GM10266 (cell line): Measurements from ENCODE around the gene OR2C3.

Source experiments
- DNase-seq: peaks from one replicate; pipeline ENCODE4 v3.0.0; 2012; ENCODE audit errors: extremely low spot score
- TF ChIP-seq, protein P1 (sequence below): IDR thresholded peaks from 2 replicates; pipeline ENCODE4 v1.5.1; 2012; ENCODE audit warnings: mild to moderate bottlenecking, low read depth; ENCODE audit not compliant: control insufficient read depth, insufficient read depth; ENCODE audit errors: missing control alignments

The OR2C3 gene

DNA sequence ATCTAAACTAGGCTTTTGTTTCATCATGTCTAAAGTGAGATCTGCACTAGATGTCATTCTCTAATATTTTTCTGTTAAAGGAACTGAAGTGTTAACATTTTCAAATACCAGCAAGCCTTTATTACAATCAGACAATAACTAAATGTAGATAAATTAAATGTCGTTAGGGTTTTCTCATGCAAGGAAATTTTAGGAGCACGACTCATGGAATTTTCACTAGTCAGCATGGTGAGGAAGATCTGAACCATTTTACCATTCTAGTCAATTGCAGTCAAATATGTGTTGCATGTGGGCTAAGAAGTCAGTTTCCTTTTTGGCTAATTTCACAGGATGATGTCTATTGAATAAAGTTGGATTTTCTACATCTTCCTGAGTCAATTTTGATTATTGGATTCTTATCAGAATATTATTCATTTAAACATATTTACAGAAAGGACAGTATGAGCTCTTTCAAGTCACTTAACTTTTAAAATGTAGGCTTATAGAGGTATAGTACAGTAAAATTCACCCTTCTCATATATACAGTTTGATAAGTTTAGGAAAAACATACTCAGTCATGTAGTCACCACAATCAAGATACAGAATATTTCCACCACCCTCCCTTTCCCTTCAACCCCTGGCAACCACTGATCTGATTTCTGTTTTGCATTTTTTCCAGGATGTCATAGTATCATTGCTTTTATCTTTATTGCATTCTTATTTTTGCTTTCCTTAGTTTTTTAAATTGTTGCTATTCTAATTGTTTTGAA lies 21.9 kb upstream of the OR2C3 start:
- TF ChIP-seq, protein P1, sequence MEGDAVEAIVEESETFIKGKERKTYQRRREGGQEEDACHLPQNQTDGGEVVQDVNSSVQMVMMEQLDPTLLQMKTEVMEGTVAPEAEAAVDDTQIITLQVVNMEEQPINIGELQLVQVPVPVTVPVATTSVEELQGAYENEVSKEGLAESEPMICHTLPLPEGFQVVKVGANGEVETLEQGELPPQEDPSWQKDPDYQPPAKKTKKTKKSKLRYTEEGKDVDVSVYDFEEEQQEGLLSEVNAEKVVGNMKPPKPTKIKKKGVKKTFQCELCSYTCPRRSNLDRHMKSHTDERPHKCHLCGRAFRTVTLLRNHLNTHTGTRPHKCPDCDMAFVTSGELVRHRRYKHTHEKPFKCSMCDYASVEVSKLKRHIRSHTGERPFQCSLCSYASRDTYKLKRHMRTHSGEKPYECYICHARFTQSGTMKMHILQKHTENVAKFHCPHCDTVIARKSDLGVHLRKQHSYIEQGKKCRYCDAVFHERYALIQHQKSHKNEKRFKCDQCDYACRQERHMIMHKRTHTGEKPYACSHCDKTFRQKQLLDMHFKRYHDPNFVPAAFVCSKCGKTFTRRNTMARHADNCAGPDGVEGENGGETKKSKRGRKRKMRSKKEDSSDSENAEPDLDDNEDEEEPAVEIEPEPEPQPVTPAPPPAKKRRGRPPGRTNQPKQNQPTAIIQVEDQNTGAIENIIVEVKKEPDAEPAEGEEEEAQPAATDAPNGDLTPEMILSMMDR = no peak
- no peak for DNase-seq

DNA sequence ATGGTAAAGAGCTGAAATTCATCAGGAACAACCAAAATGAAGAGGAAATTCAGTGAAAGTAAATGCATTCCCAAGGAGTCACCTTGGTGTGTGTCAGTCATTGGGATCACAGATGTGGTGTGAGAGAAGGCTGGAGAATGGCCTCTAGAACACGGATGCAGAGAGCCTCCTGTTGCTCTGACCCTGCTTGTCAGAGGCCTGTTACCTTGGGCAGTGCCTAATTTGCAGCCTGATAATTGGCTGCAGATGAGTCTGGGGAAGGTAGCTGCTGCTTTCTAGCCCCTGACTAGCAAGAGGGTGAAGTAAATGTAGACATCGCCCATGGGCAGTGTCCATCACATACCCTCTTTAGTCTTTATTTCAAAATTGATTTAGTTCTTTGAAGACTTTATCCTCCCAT lies 16.0 kb upstream of the OR2C3 start:
- DNase-seq = no peak
- TF ChIP-seq, protein P1 = no peak

DNA sequence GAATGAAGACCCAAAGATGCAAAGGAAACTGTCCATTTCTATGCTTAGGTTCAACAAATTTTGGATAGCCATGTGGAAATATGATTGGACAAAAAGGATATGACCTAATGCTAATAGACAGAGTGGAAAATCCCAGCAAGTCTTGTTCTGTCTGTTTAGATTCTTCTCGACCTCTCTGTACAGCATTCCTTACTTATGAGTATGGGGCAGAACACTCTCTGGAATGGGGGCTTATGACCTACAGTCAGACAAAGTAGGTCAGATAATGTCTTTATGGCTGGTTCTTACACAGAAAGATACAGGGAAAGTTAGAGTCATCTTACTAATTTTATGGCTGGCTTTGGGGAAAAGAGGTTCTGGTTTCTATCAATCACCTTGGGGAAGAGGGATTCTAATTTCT lies 15.5 kb upstream of the OR2C3 start:
- TF ChIP-seq, protein P1 = no peak
- DNase-seq = no peak

DNA sequence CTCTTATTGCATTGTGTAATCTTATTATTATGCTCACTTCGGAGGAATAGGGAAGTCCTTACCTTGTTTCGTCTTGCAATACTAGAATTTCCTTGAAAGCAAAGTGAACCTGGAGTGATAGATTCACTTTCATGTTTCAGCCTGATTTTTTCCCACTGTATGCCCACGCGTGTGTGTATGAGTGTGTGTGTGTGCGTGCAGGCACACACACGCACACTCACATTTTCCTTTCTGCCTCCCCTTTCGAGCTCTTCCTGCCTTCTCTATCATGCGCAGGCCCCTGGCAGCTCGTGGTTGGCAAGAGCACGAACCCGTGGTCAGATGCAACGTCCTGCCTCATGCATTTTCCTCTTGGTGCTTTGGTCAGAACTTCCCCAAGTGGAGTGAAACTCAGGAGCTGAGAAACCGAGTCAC lies 12.5 kb upstream of the OR2C3 start, which contains the start of gene GCSAML:
TSS of gene GCSAML (plus strand) at position 366 of the 414 bp plus-strand sequence. CDS start 58 bp downstream, outside the sequence.
- no peak for DNase-seq
- TF ChIP-seq, protein P1 = no peak

DNA sequence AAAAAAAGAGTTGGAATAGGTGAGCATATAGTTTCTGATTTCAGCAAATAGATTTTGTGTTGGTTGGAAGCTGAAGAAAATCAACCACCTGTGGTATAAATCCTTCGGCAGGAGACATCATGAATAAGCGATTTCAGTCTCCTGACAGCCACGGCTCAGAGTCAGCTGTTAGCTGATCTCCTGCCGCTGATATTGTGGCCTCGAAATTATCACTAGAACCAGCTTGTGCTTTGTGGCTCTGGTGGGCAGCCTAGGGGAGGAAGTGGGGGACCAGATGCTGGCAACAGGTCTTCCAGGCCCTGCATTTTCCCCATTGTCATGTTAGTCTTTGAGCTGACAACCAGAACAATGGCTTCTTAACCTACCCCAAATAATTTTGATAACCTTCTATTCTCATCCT lies 11.9 kb upstream of the OR2C3 start:
- no peak for DNase-seq
- TF ChIP-seq, protein P1 = no peak

DNA sequence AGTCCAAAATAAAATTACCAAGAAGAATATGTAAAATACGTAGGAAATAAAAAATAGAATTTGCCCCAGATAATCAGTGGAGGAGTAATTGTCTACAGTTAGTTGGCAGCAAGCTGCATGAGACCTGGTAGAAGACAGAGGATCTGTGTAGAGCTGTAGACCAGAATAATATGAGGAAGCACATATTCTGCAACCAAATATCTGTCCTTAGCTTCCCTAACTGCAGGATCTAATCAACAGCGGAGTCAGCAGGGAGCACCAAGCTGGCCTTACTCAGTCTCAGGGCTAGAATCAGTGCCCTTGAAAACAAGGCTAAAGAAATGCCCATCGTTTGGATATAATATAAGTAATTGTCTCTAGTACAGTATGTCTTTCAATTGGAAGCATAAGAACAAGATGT lies 6.6 kb upstream of the OR2C3 start:
- no peak for DNase-seq
- TF ChIP-seq, protein P1 = no peak

DNA sequence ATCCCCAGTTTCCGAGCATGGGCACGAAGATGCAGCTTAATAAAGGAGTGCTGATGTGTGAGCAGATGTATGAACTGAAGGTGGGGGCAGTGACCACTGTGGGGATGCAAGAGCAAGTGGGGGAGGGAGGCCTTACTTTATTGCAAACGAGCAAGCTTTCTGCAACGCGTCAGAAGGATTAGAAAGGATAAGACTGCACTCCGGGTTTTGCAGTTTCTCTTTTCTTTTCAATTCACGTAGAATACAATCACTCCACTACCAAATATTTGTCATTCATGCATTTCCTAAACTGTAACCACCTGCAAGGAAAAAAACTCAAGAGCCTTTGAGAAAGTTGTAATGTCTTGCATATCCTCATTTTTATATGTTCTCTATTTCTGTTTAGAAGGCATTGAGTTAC lies 4.3 kb upstream of the OR2C3 start:
- no peak for DNase-seq
- TF ChIP-seq, protein P1 = no peak
